Activated CD4-positive, alpha-beta memory T cell treated with anti-CD3 and anti-CD28 coated beads for 36 hours (primary cell): ENCODE results near the gene CERS5. TPM values are rescaled to one million over a fixed set of nuclear protein-coding genes. Genes with fewer than 3 reads are reported as not detected.
A peak's percentile ranks its signal among the peaks of the same experiment; 100 is the strongest.

Experiments used
- CTCF ChIA-PET: fragments of 350-600 bp; sonication (Branson Sonifier 250); formaldehyde crosslinking; loops from one replicate; lab custom pipeline; 2021; ENCODE audit warnings: antibody characterized with exemption, inconsistent platforms; lab: Charles Lee
- POLR2A ChIA-PET: fragments of 350-600 bp; sonication (Branson Sonifier 250); formaldehyde crosslinking; loops from one replicate; lab custom pipeline; 2021; ENCODE audit warnings: antibody characterized with exemption; lab: Charles Lee
- DNase-seq: peaks from one replicate; pipeline ENCODE4 v3.0.0-alpha.2; 2020
- H3K27ac Mint-ChIP-seq: one replicate; pipeline ENCODE4 v1.8.0; 2021; ENCODE audit warnings: mixed read lengths
- H3K27me3 Mint-ChIP-seq: one replicate; pipeline ENCODE4 v1.8.0; 2021; ENCODE audit warnings: mixed read lengths
- H3K36me3 Mint-ChIP-seq: one replicate; pipeline ENCODE4 v1.8.0; 2021; ENCODE audit warnings: mixed read lengths
- H3K4me1 Mint-ChIP-seq: one replicate; pipeline ENCODE4 v1.8.0; 2021; ENCODE audit warnings: low read depth, mixed read lengths
- H3K4me3 Mint-ChIP-seq: one replicate; pipeline ENCODE4 v1.8.0; 2021; ENCODE audit warnings: mild to moderate bottlenecking, mixed read lengths
- H3K9me3 Mint-ChIP-seq: one replicate; pipeline ENCODE4 v1.8.0; 2021; ENCODE audit warnings: mixed read lengths
- intact Hi-C: fragments of 100-400 bp; cut with micrococcal nuclease; formaldehyde crosslinking; loops from one replicate; pipeline ENCODE4 v1.15.1; 2023
- total RNA-seq, 2 experiments: library from RNA; stranded (reverse); gene quantifications; one replicate each; pipeline ENCODE4 v1.2.3, GENCODE V29; 2021

CERS5 gene
- total RNA-seq, 2 experiments from 2014 or later: 59.5 to 63.0 TPM

GRCh38 chr12:50103767-50104321 lies 63.3 kb downstream of the CERS5 start, which contains the start of gene GPD1:
Gene GPD1 (plus strand): TSS chr12:50104008. CDS start chr12:50104051, 43 bp downstream.
- peak; percentile 45 for DNase-seq
- intact Hi-C loops: no loop called here
- Mint-ChIP-seq H3K27me3 (no peaks in the 10 kb centered on the region), H3K4me3 (no peak within 1 kb of the TSS), H3K4me1 (no peaks in the 10 kb centered on the region), H3K9me3 (no peaks in the 10 kb centered on the region), H3K27ac (no peak within 1 kb of the TSS), H3K36me3 (peaks cover 15% of the 10 kb centered on the region)
- ChIA-PET POLR2A (interaction anchor here (1.6 kb wide), 1 partner anchor 8 kb away, joined by 5 read pairs; the partner anchor contains the start of gene COX14), CTCF (interaction anchor here (0.9 to 6.1 kb wide), 8 partner anchors 7 to 72 kb away, joined by 3 to 43 read pairs (median 6); partner anchors contain the start of gene COX14)

DNA sequence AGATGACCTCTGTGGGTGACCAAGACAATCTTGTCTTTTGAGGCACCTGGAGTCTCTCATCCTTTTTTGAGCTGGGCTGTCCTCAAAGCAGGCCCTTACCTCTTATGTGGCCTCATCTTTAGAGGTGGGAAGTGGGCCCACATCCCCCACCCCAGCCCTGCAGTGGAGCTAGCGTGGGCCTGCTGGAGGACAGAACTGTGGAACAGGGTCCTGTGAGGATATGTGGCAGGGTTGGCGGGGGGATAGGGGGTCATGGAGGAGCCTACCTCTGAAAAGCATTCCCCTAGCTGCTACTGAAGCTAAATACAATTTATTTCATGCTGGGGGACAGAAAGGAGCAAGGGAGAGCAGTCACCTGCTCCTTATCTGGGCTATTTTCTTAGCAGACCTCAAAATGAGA lies 63.8 kb downstream of the CERS5 start:
- DNase-seq: no peak
- POLR2A ChIA-PET: interaction anchor here (1.6 kb wide), 1 partner anchor 9 kb away, joined by 5 read pairs; the partner anchor contains the start of gene COX14
- peaks cover 19% of the 10 kb centered on the region for H3K36me3 Mint-ChIP-seq
- no peaks in the 10 kb centered on the region for H3K9me3 Mint-ChIP-seq
- no peak overlapping the region for H3K4me3 Mint-ChIP-seq
- CTCF ChIA-PET: interaction anchor here (0.9 to 6.1 kb wide), 8 partner anchors 8 to 158 kb away, joined by 3 to 43 read pairs (median 6); partner anchors contain the start of gene COX14
- intact Hi-C loops: no loop called here
- H3K4me1 Mint-ChIP-seq: no peaks in the 10 kb centered on the region
- no peaks in the 10 kb centered on the region for H3K27me3 Mint-ChIP-seq
- H3K27ac Mint-ChIP-seq: no peak overlapping the region

DNA sequence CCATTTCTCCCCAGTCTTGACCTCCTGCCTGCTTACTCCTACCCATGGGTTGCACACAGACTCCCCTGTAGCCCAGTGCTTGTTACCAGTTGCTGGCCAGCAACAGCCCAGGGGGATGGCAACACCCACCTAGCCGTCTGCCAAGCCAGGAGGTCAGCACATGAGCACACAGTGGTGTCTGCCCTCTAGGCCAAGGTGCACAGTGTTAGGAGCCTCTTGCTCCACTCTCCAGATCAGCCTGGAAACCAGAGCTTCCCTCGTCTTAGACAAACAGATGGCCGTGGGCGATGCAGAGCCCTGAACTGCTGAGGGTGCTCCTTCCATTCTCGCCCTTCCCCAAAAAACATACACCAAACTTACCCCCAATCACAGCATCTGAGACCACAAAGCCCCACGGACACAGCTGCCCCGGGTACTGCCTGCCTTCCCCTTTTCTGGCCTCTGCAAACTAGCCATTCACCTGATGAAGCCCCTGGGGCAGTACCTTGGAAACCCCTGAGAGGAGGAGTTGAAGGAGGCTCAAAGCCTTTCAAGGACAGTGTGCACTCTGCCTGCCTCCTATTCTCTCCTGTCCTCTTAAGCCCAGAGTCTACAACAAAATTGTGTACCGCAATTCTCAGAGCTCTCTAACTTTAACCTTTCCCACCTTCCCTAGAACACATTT lies 64.4 kb downstream of the CERS5 start:
- ChIA-PET CTCF (interaction anchor here (0.8 to 6.1 kb wide), 8 partner anchors 8 to 157 kb away, joined by 3 to 43 read pairs (median 4); partner anchors contain the start of genes COX14 and SMARCD1), POLR2A (interaction anchor here (1.4 to 1.6 kb wide), 2 partner anchors 9 kb away, joined by 5 to 8 read pairs; partner anchors contain the start of gene COX14)
- intact Hi-C loops: no loop called here
- no peaks in the 10 kb centered on the region for H3K4me1 Mint-ChIP-seq
- DNase-seq: no peak
- no peaks in the 10 kb centered on the region for H3K9me3 Mint-ChIP-seq
- H3K27me3 Mint-ChIP-seq: no peaks in the 10 kb centered on the region
- H3K4me3 Mint-ChIP-seq: no peak overlapping the region
- H3K36me3 Mint-ChIP-seq: peaks cover 25% of the 10 kb centered on the region
- H3K27ac Mint-ChIP-seq: no peak overlapping the region

- POLR2A ChIA-PET: interaction anchor here (1.4 kb wide), 1 partner anchor 9 kb away, joined by 8 read pairs; the partner anchor contains the start of gene COX14
- peaks cover 26% of the 10 kb centered on the region for H3K36me3 Mint-ChIP-seq
- intact Hi-C loops: no loop called here
- H3K4me1 Mint-ChIP-seq: no peaks in the 10 kb centered on the region
- no peaks in the 10 kb centered on the region for H3K27me3 Mint-ChIP-seq
- CTCF ChIA-PET: interaction anchor here (0.8 to 6.1 kb wide), 6 partner anchors 9 to 212 kb away, joined by 3 to 43 read pairs (median 4); partner anchors contain the start of genes COX14 and SMARCD1
- no peaks in the 10 kb centered on the region for H3K9me3 Mint-ChIP-seq
- H3K4me3 Mint-ChIP-seq: no peak overlapping the region
- no peak overlapping the region for H3K27ac Mint-ChIP-seq
- DNase-seq: no peak
These were observed 65.0 kb downstream of the CERS5 start for GRCh38 chr12:50102131-50102531.

GRCh38 chr12:50101663-50102062 lies 65.5 kb downstream of the CERS5 start:
- H3K27me3 Mint-ChIP-seq: no peaks in the 10 kb centered on the region
- intact Hi-C loops: no loop called here
- peaks cover 30% of the 10 kb centered on the region for H3K36me3 Mint-ChIP-seq
- no peaks in the 10 kb centered on the region for H3K4me1 Mint-ChIP-seq
- no peaks in the 10 kb centered on the region for H3K9me3 Mint-ChIP-seq
- DNase-seq: no peak
- POLR2A ChIA-PET: interaction anchor here (1.4 kb wide), 1 partner anchor 10 kb away, joined by 8 read pairs; the partner anchor contains the start of gene COX14
- CTCF ChIA-PET: interaction anchor here (0.8 to 6.1 kb wide), 4 partner anchors 9 to 213 kb away, joined by 3 to 43 read pairs (median 3); partner anchors contain the start of genes COX14 and SMARCD1
- no peak overlapping the region for H3K27ac Mint-ChIP-seq
- no peak overlapping the region for H3K4me3 Mint-ChIP-seq

- no peak for DNase-seq
- no peak overlapping the region for H3K27ac Mint-ChIP-seq
- no peaks in the 10 kb centered on the region for H3K27me3 Mint-ChIP-seq
- POLR2A ChIA-PET: no interaction called here
- intact Hi-C loops: no loop called here
- peaks cover 41% of the 10 kb centered on the region for H3K36me3 Mint-ChIP-seq
- H3K9me3 Mint-ChIP-seq: no peaks in the 10 kb centered on the region
- CTCF ChIA-PET: interaction anchor here (1.3 to 6.1 kb wide), 2 partner anchors 11 to 214 kb away, joined by 3 to 43 read pairs; partner anchors contain the start of gene COX14
- H3K4me1 Mint-ChIP-seq: no peaks in the 10 kb centered on the region
- no peak overlapping the region for H3K4me3 Mint-ChIP-seq
These were observed 66.6 kb downstream of the CERS5 start for GRCh38 chr12:50100561-50100960.

- Mint-ChIP-seq H3K27ac (no peak overlapping the region), H3K4me1 (no peaks in the 10 kb centered on the region), H3K27me3 (no peaks in the 10 kb centered on the region), H3K36me3 (peaks cover 46% of the 10 kb centered on the region), H3K4me3 (no peak overlapping the region), H3K9me3 (no peaks in the 10 kb centered on the region)
- POLR2A ChIA-PET: interaction anchor here (0.6 kb wide), 1 partner anchor 13 kb away, joined by 3 read pairs; no protein-coding TSS in a partner anchor
- CTCF ChIA-PET: interaction anchor here (1.0 to 6.1 kb wide), 2 partner anchors 11 to 12 kb away, joined by 4 to 43 read pairs; partner anchors contain the start of gene COX14
- no peak for DNase-seq
- intact Hi-C loops: no loop called here
These were observed 67.7 kb downstream of the CERS5 start for GRCh38 chr12:50099302-50100008.

DNA sequence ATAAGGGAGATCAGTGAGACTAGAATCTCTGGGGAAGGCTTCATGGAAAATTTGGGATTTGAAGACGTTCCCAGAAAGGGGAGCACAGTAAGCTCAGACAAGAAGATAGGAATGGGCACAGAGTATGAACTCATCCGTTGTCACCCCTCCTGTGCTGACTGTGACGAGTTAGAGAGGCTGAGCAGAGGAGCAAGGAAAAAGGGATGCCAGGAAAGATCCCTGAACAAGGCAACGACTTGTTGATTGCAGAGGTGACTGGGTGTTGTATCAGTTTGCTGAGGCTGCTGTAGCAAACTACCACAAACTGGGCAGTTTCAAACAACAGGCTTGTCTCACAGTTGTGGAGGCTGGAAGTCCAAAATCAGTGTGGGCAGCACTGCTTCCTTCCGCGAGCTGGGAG lies 69.2 kb downstream of the CERS5 start:
- intact Hi-C loops: no loop called here
- Mint-ChIP-seq H3K9me3 (no peaks in the 10 kb centered on the region), H3K36me3 (peaks cover 50% of the 10 kb centered on the region), H3K4me3 (no peak overlapping the region), H3K4me1 (no peaks in the 10 kb centered on the region), H3K27me3 (no peaks in the 10 kb centered on the region), H3K27ac (no peak overlapping the region)
- ChIA-PET POLR2A (no interaction called here), CTCF (interaction anchor here (1.2 to 3.2 kb wide), 2 partner anchors 10 to 14 kb away, joined by 3 to 22 read pairs; partner anchors contain the start of gene COX14)
- no peak for DNase-seq

GRCh38 chr12:50090391-50090790 lies 76.8 kb downstream of the CERS5 start:
- peaks cover 34% of the 10 kb centered on the region for H3K4me1 Mint-ChIP-seq
- H3K36me3 Mint-ChIP-seq: peaks cover 32% of the 10 kb centered on the region
- CTCF ChIA-PET: interaction anchor here (0.6 to 9.3 kb wide), 9 partner anchors 14 to 123 kb away, joined by 3 to 138 read pairs (median 4); partner anchors contain the start of genes COX14 and GPD1
- intact Hi-C loops: no loop called here
- POLR2A ChIA-PET: interaction anchor here (0.6 kb wide), 2 partner anchors 418 to 1239 kb away, joined by 3 to 4 read pairs; no protein-coding TSS in a partner anchor
- no peak for DNase-seq
- H3K27me3 Mint-ChIP-seq: no peaks in the 10 kb centered on the region
- H3K4me3 Mint-ChIP-seq: no peak overlapping the region
- no peak overlapping the region for H3K27ac Mint-ChIP-seq
- H3K9me3 Mint-ChIP-seq: no peaks in the 10 kb centered on the region

- ChIA-PET CTCF (interaction anchor here (0.6 to 9.3 kb wide), 12 partner anchors 11 to 123 kb away, joined by 3 to 138 read pairs (median 4); partner anchors contain the start of genes CERS5, COX14 and GPD1), POLR2A (interaction anchor here (0.6 kb wide), 2 partner anchors 419 to 1240 kb away, joined by 3 to 4 read pairs; no protein-coding TSS in a partner anchor)
- Mint-ChIP-seq H3K9me3 (no peaks in the 10 kb centered on the region), H3K27ac (no peak overlapping the region), H3K27me3 (no peaks in the 10 kb centered on the region), H3K4me3 (no peak overlapping the region), H3K4me1 (peaks cover 36% of the 10 kb centered on the region), H3K36me3 (peaks cover 28% of the 10 kb centered on the region)
- DNase-seq: no peak
- intact Hi-C loops: loop anchor here (5.0 kb wide), 1 partner anchor 223 kb away; no protein-coding TSS in a partner anchor
These were observed 77.4 kb downstream of the CERS5 start for GRCh38 chr12:50089730-50090129.
